GM19455 (cell line): ENCODE measurements around the gene ETV7.
"Not testable (repeated sequence)": the region's sequence is repeated elsewhere in the genome, so short reads cannot be mapped to it uniquely, and the experiment has no call there.

ENCODE experiments used
- ATAC-seq: cut with Tn5 transposase; IDR thresholded peaks from one replicate; pipeline ENCODE4 v1.9.1; 2021; ENCODE audit not compliant: unreplicated experiment

ETV7 gene

GRCh38 chr6:36343109-36343680 lies 44.3 kb downstream of the ETV7 start:
- no peak for ATAC-seq

DNA sequence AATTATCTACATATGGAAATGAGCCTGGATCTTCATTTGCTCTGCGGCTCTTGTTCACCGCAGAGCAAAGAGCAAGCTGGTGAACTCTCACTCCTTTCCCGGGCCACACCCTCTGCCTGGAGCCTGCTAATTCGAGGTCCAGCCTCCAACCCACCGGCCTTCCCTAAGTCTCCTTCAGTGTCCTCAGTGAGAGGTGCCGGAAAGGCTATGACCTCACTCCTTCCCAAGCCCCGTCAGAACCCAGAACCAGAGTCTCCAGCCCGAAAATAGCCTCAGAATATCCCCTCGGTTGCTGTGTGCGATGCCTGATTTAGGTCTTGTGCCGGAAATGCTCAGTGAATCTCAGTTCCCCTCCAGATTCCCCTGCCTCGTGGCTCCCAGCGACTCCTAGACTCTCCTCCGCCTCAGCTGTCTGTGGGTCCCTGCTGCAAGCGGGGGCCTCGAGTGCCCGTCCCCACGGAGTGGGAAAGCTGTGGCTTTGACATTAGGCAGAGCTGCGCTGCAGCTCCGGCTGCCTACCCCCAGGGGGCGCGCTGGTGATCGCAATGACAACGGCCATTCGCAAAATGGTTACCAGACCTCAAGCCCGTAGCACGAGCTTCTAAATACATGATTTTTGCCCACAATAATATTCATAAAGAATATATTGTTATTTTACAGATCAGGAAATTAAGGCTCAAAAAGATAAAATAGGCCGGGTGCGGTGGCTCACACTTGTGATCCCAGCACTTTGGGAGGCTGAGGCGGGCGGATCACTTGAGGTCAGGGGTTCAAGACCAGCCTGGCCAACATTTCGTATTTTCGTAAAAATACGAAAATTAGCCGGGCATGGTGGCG lies 46.6 kb downstream of the ETV7 start:
- ATAC-seq: no peak

GRCh38 chr6:36340306-36340617 lies 47.2 kb downstream of the ETV7 start:
- no peak for ATAC-seq

GRCh38 chr6:36339146-36339545 lies 48.3 kb downstream of the ETV7 start:
- no peak for ATAC-seq

DNA sequence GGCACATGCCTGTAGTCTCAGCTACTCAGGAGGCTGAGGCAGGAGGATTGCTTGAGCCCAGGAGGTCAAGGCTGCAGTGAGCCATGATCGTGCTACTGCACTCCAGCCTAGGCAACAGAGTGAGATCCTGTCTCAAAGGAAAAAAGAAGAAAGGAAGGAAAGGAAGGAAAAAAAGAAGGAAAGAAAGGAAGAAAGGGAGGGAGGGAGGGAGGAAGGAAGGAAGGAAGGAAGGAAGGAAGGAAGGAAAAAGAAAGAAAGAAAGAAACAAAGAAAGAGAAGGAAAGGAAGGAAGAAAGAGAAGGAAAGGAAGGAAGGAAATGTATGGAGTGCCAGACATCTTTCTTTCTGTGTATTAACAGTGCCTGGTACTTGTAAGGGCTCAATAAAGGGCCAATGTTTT lies 49.2 kb downstream of the ETV7 start:
- not testable (repeated sequence) for ATAC-seq

GRCh38 chr6:36337814-36338213 lies 49.7 kb downstream of the ETV7 start:
- no peak for ATAC-seq

DNA sequence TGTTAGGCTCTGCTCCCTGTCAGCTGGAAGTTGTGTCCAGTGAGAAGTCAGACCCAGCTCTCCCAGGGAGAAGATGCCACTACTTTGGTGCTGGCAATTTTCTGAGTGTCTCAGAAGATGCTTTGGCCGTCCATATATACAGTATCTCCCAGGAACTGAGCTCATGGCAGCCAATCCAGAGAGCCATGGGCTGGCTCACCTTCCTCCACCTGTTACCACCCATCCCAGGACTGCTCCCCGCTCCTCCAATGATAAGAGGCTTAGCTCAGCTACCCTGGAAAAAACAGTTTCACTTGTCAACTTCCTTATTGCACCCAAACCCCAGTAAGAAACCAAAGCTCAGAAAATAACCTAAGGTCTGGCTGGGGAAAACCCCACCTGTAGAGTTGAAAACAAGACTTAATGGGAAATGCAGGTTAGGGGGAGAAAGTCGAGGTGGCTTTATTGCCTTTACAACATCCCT lies 50.7 kb downstream of the ETV7 start, which contains the start of gene BNIP5:
BNIP5 (minus strand) TSS at position 110 of the 463 bp plus-strand sequence. CDS start 6,198 bp downstream, outside the sequence.
- no peak for ATAC-seq

- ATAC-seq: no peak
Measured at GRCh38 chr6:36336208-36336710, 51.2 kb downstream of the ETV7 start.

- no peak for ATAC-seq
Measured at GRCh38 chr6:36335465-36336207, 51.8 kb downstream of the ETV7 start.

DNA sequence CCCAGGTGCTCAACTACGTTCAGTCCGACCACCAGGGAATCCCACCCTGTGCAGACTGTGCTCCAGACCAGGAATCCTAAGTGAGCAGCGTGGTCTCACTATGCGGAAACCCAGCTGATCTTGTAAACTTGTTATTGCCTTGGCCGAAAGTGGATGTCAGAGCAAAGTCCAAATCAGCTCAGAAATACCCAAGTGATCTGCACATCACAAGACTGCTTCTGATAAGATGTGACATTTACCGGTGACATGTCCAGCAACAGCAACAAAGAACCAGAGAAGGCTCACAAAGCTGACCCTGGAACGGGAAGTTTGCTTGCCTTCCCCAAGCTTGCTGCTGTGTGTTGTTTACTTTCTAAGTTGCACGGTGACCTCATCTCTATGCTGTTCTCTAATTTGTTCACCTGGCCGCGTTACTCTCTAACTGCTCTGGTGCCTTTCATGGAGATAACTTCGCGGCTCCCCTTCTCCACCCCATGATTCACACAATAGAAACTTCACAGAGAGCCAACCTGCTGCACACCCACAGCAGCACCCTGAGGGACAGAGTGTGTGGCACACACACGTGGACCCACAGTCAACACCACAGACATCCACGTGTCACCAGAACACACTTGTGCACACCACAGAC lies 52.5 kb downstream of the ETV7 start:
- no peak for ATAC-seq

DNA sequence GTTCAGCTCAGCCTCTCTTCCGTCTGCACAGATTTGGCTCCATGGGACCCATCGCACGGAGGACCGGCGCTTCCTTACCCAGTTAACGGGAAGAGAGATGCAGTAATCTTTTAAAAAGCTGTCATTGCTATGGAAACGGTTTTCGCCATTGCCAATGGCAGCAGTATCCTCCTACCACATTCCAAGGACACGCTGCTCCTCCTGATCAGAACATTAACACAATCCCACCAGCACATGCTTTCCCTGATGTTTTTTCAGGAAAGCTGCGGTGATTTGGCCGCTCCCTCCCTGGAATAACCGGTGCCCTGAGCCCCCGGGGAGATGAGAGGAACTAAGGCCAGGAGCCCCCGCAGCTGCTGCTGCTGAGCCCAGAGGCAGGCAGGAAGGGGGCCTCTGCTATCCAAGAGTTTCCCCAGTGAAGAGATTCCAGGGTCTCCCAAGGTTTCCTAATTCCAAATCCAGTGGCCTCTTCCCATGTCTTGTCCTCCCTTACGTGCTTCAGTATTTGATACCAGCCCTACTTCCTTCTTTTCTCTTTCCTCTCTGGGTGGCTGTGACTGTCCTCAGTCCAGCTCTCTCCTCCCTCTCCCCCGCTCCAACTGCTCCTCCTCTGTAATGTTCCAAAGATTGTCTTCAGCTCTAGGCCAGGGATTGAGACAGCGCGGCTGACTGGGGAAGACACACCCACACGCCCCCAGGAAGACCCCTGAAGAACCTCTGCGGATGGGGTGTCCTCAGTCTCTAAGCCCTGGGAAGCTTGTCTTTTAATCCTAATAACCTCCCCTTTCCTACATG lies 53.3 kb downstream of the ETV7 start:
- ATAC-seq: no peak

GRCh38 chr6:36333171-36333895 lies 54.1 kb downstream of the ETV7 start:
- ATAC-seq: no peak

DNA sequence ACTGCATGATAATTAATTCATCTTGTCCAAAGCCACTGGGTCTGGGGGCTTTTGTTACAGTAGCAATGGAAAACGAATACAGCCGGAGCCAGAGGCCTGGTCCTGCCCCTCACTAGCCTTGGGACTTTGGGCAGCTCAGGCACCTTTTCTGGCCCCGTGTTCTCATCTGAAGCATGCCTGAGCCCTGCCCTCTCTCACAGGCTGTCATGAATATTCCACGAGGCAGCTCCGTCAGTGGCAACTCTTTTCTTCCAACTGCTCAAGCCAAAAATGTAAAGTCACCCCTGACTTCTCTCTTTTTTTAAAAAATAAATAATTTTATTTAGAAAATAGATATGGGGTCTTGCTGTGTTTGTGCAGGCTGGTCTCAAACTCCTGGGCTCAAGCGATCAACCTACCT lies 56.1 kb downstream of the ETV7 start:
- ATAC-seq: no peak

GRCh38 chr6:36330366-36330765 lies 57.1 kb downstream of the ETV7 start:
- ATAC-seq: no peak

GRCh38 chr6:36329798-36330291 lies 57.6 kb downstream of the ETV7 start:
- no peak for ATAC-seq

GRCh38 chr6:36328600-36328999 lies 58.9 kb downstream of the ETV7 start:
- no peak for ATAC-seq

GRCh38 chr6:36327919-36328236 lies 59.6 kb downstream of the ETV7 start:
- ATAC-seq: no peak

DNA sequence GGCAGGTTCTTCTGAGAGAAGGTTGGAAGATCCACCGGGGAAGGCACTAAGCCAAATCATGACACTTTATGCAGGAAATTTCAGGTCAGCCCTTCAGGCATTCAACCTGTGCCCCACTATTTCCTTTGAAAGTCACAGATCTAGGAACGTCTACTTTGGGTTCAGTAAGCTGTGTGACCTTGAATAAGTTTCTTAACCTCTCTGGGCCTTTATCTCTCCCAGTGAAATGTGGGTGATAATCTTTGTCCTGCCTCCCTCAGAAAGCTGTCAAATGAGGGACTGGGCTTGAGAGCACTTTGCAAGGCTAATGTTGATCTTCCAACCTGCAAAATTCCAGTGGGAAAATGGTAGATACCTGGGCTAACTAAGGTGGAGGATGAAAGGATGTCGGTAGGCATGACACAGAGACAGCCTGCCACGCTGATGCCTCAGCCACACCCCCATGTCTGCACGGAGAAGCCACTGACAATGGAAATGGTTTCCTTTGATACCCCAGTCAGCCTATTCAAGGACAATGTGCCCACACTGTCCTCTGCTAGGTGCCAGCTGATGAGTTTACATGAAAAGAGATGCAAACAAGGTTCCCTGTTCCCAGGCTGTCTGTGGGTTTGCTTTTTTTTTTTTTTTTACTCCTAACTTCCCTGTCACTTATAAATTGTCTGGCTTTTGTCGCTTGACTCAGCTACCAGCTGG lies 60.1 kb downstream of the ETV7 start:
- ATAC-seq: no peak

GRCh38 chr6:36326356-36326995 lies 61.0 kb downstream of the ETV7 start:
- ATAC-seq: no peak
